SU-DHL-6 (cell line): Measurements from ENCODE around the gene RFTN1.

ENCODE experiments used
- H2AFZ ChIP-seq: fragments of 200-600 bp; sonication (generic); 2 replicates; pipeline ENCODE4 v1.6.1; 2014; ENCODE audit warnings: low read depth, mild to moderate bottlenecking, moderate library complexity, mixed read lengths, antibody characterized with exemption, low read length; ENCODE audit not compliant: severe bottlenecking
- H3F3A ChIP-seq: fragments of 200-600 bp; shearing (Covaris generic); 2 replicates; pipeline ENCODE4 v1.6.0; 2016; ENCODE audit warnings: antibody characterized with exemption, mild to moderate bottlenecking; ENCODE audit not compliant: insufficient read depth
- H3K27ac ChIP-seq: fragments of 200-600 bp; sonication (generic); 2 replicates; pipeline ENCODE4 v1.5.1; 2016; ENCODE audit warnings: low read depth, mild to moderate bottlenecking, low read length, moderate library complexity, mixed read lengths
- H3K27me3 ChIP-seq: fragments of 200-600 bp; sonication (generic), shearing (Covaris generic); 2 replicates; pipeline ENCODE4 v1.6.0; 2014; ENCODE audit warnings: mild to moderate bottlenecking, low read length
- H3K36me3 ChIP-seq: fragments of 200-600 bp; sonication (generic); 2 replicates; pipeline ENCODE4 v1.6.1; 2014; ENCODE audit warnings: mild to moderate bottlenecking, low read length, mixed read lengths
- H3K4me2 ChIP-seq: fragments of 300-600, 200-600 bp; shearing (Covaris generic), sonication (generic); 2 replicates; pipeline ENCODE4 v1.6.0; 2014; ENCODE audit warnings: low read length, low read depth, mild to moderate bottlenecking; ENCODE audit not compliant: poor library complexity, severe bottlenecking
- H3K4me3 ChIP-seq: fragments of 200-600 bp; sonication (generic); 2 replicates; pipeline ENCODE4 v1.5.1; 2014; ENCODE audit warnings: antibody characterized with exemption, low read length, mild to moderate bottlenecking, mixed read lengths; ENCODE audit not compliant: insufficient read depth, poor library complexity, severe bottlenecking
- H3K79me2 ChIP-seq: fragments of 200-600 bp; sonication (generic); 2 replicates; pipeline ENCODE4 v1.6.1; 2014; ENCODE audit warnings: mild to moderate bottlenecking, low read length, moderate library complexity; ENCODE audit not compliant: insufficient read depth
- H3K9ac ChIP-seq: fragments of 200-600 bp; sonication (generic); 2 replicates; pipeline ENCODE4 v1.7.0; 2014; ENCODE audit warnings: mild to moderate bottlenecking, low read length
- H3K9me2 ChIP-seq: fragments of 200-600 bp; sonication (generic); replicated peaks from 2 replicates; pipeline ENCODE4 v1.6.1; 2014; ENCODE audit warnings: low read length; ENCODE audit not compliant: insufficient read depth
- H3K9me3 ChIP-seq: fragments of 200-600 bp; sonication (generic); 2 replicates; pipeline ENCODE4 v1.6.1; 2014; ENCODE audit warnings: low read length, mixed read lengths; ENCODE audit not compliant: insufficient read depth
- H4K20me1 ChIP-seq: fragments of 200-600 bp; sonication (generic); 2 replicates; pipeline ENCODE4 v1.6.1; 2014; ENCODE audit warnings: low read depth, mild to moderate bottlenecking, antibody characterized with exemption, low read length, moderate library complexity, mixed read lengths
- EZH2phosphoT487 ChIP-seq: fragments of 200-600 bp; sonication (generic), shearing (Covaris generic); conservative IDR thresholded peaks from 2 replicates; pipeline ENCODE4 v1.6.1; 2018; ENCODE audit warnings: mild to moderate bottlenecking, antibody characterized with exemption, low read length, moderate library complexity, mixed read lengths
- TF ChIP-seq, protein P1 (sequence below): fragments of 200-600 bp; sonication (generic); IDR thresholded peaks from one replicate; pipeline ENCODE4 v1.5.1; 2017; ENCODE audit warnings: antibody characterized with exemption, mild to moderate bottlenecking, low read length, moderate library complexity; ENCODE audit not compliant: insufficient read depth, poor library complexity, severe bottlenecking

Gene RFTN1

GRCh38 chr3:16303037-16303575 is 210.4 kb downstream of the RFTN1 start:
- H3K9ac ChIP-seq = no peak overlapping the region
- H3F3A ChIP-seq = peaks cover 43% of the 10 kb centered on the region
- no peaks in the 10 kb centered on the region for H3K36me3 ChIP-seq
- H4K20me1 ChIP-seq = no peaks in the 10 kb centered on the region
- no peaks in the 10 kb centered on the region for H3K27me3 ChIP-seq
- TF ChIP-seq EZH2phosphoT487 = no peak
- TF ChIP-seq, protein P1, sequence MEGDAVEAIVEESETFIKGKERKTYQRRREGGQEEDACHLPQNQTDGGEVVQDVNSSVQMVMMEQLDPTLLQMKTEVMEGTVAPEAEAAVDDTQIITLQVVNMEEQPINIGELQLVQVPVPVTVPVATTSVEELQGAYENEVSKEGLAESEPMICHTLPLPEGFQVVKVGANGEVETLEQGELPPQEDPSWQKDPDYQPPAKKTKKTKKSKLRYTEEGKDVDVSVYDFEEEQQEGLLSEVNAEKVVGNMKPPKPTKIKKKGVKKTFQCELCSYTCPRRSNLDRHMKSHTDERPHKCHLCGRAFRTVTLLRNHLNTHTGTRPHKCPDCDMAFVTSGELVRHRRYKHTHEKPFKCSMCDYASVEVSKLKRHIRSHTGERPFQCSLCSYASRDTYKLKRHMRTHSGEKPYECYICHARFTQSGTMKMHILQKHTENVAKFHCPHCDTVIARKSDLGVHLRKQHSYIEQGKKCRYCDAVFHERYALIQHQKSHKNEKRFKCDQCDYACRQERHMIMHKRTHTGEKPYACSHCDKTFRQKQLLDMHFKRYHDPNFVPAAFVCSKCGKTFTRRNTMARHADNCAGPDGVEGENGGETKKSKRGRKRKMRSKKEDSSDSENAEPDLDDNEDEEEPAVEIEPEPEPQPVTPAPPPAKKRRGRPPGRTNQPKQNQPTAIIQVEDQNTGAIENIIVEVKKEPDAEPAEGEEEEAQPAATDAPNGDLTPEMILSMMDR = no peak
- H3K79me2 ChIP-seq = no peaks in the 10 kb centered on the region
- no peak overlapping the region for H2AFZ ChIP-seq
- no peak overlapping the region for H3K4me2 ChIP-seq
- no peak overlapping the region for H3K27ac ChIP-seq
- H3K9me2 ChIP-seq = no peaks in the 10 kb centered on the region
- H3K9me3 ChIP-seq = no peaks in the 10 kb centered on the region
- no peak overlapping the region for H3K4me3 ChIP-seq

- Histone ChIP-seq H3K9ac (no peak overlapping the region), H3K9me3 (no peaks in the 10 kb centered on the region), H4K20me1 (no peaks in the 10 kb centered on the region), H3K4me3 (no peak overlapping the region), H3K4me2 (no peak overlapping the region), H2AFZ (no peak overlapping the region), H3K79me2 (no peaks in the 10 kb centered on the region), H3K36me3 (0 out of 2 replicates have a peak, but pooled peaks cover 3% of the 10 kb centered on the region), H3F3A (peaks cover 33% of the 10 kb centered on the region), H3K27me3 (no peaks in the 10 kb centered on the region), H3K9me2 (no peaks in the 10 kb centered on the region), H3K27ac (no peak overlapping the region)
- TF ChIP-seq, protein P1 = no peak
- TF ChIP-seq EZH2phosphoT487 = no peak
These were observed 211.3 kb downstream of the RFTN1 start for GRCh38 chr3:16302082-16302631.

GRCh38 chr3:16301507-16301906 is 212.0 kb downstream of the RFTN1 start:
- Histone ChIP-seq H2AFZ (no peak overlapping the region), H3K4me3 (no peak overlapping the region), H4K20me1 (no peaks in the 10 kb centered on the region), H3K27ac (no peak overlapping the region), H3K9me3 (no peaks in the 10 kb centered on the region), H3K79me2 (no peaks in the 10 kb centered on the region), H3K27me3 (no peaks in the 10 kb centered on the region), H3K36me3 (peaks cover 10% of the 10 kb centered on the region; the same call in 1 of the 2 replicates), H3K9me2 (no peaks in the 10 kb centered on the region), H3K9ac (no peak overlapping the region), H3F3A (peaks cover 29% of the 10 kb centered on the region), H3K4me2 (no peak overlapping the region)
- TF ChIP-seq, protein P1 = no peak
- no peak for TF ChIP-seq EZH2phosphoT487
